NCI-H2107 (cell line): Measurements from ENCODE around the gene AHCTF1.
A peak's percentile ranks its signal among the peaks of the same experiment; 100 is the strongest.
"Not testable (repeated sequence)": the region's sequence is repeated elsewhere in the genome, so short reads cannot be mapped to it uniquely, and the experiment has no call there.

Experiments used
- DNase-seq: peaks from one replicate; lab custom pipeline; 2025; lab: John Stamatoyannopoulos, UW

AHCTF1 gene

DNA sequence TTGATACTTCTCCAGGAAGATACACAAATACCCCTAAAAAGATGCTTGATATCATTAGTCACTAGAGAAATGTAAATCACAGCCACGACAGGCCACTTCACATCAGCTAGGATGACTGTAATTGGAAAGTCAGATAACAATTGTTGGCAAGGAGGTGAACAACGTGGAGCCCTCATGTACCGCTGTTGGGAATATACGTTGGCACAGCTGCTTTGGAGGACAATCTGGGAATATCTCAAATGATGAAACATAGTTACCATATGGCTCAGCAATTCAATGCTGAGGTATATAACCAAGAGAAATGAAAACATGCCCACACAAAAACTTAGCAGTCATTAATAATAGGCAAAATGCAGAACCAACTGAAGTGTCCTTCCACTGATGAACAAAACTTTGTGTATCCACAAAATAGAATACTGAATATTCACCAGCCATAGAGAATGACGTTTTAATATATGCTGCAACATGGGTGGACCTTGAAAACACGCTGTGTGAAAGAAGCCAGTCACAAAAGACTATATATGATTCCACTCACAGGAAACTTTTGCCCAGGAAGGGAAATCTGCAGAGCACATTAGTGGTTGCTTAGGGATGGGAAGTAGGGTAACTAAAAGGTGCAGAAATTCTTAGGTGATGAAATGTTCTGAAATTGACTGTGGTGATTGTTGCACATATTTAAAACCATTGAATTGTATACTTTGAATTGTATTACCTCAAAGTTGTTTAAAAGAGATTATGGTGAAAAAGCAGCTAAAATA, 95.4 kb downstream of the AHCTF1 start:
- DNase-seq, result no peak

DNA sequence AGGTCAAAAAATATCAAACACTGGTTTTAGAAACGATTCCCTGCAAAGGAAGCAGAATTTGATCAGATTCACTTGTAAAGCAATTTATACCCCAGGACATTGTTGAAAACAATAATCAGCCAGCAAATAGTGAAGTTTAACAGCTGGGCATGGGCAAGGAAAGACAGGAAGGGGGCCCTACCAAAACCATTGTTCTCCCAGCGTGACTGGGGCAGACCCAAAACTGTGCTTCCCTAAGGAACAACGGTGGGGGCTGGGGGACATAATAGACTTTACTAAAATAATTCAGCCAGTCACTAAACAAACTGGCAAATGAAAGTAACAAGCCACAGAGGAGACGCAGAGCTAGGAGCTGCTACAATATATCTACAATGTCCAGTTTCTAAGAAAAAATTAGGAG, 100.2 kb downstream of the AHCTF1 start:
- no peak for DNase-seq

DNA sequence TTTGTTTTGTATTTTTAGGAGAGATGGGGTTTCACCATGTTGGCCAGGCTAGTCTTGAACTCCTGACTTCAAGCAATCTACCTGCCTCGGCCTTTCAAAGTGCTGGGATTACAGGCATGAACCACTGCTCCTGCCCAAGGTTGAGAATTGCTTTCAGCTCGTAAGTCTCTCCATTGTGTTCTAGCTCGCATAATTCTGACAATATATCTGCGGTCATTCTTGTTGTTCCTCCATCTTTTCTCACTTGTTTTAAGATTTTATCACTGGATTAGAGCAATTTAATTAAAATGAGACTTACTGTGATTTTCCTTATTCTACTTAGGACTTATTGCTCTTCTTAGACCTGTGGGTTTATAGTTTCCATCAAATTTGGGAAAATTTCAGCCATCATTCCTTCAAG, 102.9 kb downstream of the AHCTF1 start:
- no peak for DNase-seq

DNA sequence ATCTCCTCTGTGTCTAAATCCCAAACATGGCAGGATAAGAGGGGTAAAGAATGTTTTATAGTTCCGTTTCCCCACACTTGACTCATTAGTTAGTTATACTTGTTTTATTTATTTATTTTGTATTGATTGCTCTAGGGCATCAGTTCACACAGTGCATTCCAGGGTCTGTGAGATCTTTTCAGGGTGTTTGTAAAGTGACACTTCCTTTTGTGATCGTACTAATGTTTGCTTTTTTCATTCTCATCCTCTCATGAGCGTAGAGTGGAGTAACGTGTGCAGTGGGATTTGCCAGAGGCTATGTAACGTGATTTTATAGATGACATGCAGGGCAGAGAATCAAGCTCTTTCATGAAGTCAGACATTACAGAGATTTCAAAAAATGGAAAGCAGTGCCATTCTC, 104.4 kb downstream of the AHCTF1 start:
- DNase-seq, result no peak

DNA sequence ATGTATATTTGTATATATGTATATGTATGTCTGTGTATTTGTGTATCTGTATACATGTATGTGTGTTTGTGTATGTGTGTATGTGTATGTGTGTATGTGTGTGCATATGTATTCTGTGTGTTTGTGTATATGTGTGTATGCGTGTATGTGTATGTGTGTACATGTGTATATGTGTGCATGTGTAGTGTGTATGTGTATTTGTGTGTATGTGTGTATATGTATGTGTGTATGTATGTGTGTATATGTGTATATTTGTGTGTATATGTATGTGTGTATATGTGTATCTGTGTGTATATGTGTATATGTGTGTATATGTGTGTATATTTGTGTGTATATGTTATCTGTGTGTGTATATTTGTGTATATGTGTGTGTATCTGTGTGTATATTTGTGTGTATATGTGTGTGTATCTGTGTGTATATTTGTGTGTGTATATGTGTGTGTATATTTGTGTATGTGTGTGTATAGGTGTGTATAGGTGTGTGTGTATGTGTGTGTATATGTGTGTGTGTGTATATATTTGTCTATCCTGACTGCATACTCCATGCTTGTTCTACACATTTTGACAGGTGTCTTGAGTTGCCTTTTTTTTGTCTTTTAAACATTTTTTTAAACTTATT, 106.1 kb downstream of the AHCTF1 start:
- DNase-seq, result no peak

DNA sequence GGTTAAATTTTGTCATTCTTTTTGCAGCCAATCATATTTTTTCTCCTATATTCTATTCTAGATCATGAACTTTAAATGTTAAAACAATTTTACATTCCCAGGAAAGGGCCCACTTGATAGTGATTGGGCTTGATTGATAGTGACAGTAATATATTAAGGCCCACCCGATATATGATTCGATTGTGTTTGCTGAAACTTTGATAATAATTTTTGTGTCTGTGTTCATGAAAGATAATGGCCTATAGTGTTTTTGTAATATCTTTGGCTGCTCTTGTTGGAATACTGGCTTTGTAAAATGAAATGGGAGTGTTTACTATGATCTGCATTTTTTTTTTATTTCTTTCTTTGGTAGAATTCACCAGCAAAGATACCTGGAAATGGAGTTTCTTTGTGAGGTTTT, 107.2 kb downstream of the AHCTF1 start:
- no peak for DNase-seq

DNA sequence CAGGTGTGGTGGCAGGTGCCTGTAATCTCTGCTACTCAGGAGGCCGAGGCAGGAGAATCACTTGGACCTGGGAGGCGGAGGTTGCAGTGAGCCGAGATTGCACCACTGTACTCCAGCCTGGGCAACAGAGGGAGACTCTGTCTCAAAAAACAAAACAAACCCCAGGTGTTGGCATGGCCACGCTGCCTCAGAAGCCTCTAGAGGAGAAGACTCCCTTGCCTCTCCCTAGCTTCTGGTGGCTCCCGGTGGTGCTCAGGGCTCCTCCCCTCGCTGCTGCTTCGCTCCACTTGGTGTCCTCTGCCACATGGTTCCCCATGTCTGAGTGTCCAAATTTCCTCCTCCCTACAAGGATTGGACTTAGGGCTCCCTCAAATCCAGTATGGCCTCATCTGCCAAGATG, 109.6 kb downstream of the AHCTF1 start:
- not testable (repeated sequence) for DNase-seq

DNA sequence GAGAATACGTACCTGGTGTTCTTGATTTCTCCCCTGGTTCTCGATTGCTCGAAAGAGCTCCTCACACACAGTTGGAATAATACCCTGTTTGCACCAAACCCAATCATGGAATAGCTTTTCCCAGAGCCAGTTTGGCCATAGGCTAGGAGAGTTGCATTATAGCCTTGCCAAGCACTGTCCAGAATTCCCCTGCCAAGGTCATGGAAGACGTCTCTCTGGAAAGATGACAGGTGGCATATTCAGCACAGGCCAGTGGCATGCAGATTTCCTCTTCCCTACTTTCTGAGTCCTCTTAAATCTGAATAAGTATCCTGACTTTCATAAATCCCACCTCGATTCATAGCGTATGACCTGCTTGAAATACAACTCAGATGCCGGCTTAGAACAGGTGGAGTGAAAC, 111.1 kb downstream of the AHCTF1 start:
- no peak for DNase-seq

DNA sequence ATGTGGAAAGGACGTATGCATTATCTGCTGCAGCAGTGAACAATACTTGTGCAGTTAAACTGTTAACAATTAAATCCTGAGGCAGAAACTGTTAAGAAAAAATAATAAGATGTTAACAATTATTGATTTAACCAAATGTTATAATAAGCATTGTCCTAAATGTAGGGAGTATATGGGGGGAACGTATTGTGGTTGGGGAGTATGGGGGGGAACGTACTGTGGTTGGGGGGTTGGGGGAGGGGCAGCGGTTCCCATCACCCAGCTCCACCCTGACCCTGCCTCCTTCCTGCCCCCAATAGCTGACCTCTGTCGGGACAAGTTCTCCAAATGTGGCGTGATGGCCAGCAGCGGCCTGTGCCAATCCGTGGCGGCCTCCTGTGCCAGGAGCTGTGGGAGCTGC, 114.0 kb downstream of the AHCTF1 start:
- not testable (repeated sequence) for DNase-seq

DNA sequence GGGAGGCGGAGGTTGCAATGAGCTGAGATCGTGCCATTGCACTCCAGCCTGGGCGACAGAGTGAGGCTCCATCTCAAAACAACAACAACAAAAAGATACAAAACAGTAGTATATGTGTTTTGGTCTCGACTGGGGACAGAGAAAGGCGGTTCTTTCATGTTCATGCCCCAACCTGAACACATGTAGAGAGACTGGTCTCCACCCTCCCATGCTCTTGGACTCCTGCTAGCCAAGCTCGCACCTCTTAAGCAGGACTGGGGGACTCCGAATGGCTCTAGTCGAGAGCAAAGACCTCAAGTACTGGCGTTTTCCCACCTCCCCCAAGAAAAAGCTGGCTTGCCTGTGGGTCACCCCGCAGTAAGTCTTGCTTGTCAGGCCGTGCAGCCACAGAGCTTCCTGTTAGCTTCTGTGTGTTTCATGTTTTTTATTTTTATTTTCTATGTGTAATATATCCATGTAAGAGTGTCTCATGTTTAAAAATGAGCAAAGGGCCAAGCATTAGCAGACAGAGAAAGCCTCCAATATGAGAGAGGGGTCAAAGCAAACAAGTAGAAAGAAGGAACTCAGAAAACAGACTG, 116.0 kb downstream of the AHCTF1 start:
- no peak for DNase-seq

DNA sequence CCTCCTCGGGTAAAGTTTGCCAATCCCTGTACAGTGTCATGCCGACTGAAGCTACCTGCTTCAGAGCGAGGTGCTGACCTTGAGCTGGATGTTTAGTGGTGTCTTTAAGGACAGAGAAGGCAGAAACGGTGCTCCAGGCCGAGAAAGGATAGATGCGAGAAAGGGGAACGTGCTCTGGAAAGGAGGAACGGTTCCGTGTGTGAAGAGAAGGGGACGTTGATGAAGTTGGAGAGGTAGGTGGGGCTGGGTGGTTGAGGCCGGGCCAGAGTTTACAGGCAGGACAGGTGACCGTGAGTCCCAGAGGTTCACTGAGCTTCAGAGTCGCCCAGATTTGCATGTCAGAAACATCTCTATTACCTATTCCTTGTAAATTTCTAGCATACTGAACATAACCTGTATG, 116.9 kb downstream of the AHCTF1 start:
- DNase-seq, result no peak

DNA sequence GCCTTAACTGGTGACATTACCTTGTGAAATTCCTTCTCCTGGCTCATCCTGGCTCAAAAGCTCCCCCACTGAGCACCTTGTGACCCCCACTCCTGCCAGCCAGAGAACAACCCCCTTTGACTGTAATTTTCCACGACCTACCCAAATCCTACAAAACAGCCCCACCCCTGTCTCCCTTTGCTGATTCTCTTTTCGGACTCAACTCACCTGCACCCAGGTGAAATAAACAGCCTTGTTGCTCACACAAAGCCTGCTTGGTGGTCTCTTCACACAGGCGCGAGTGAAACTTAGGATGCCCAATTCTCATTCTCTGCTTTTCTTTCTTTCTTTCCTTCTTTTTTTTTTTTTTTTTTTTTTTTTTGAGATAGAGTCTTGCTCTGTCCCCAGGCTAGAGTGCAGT, 118.4 kb downstream of the AHCTF1 start:
- DNase-seq, result not testable (repeated sequence)

DNA sequence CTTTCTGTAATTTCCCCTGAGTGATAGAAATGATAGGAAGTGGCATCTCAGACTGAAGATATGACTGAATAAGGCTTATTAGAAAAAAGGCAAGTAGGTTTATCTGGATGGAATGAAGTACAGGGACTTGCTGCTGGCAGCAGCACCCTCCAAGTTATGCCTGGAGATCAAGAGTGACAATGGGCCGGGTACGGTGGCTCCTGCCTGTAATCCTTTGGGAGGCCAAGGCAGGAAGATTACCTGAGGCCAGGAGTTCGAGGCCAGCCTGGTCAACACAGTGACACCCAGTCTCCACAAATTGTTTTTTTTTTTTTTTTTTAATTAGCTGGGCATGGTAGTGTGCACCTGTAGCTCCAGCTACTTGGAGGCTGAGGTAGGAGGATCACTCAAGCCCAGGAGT, 119.8 kb downstream of the AHCTF1 start:
- no peak for DNase-seq

DNA sequence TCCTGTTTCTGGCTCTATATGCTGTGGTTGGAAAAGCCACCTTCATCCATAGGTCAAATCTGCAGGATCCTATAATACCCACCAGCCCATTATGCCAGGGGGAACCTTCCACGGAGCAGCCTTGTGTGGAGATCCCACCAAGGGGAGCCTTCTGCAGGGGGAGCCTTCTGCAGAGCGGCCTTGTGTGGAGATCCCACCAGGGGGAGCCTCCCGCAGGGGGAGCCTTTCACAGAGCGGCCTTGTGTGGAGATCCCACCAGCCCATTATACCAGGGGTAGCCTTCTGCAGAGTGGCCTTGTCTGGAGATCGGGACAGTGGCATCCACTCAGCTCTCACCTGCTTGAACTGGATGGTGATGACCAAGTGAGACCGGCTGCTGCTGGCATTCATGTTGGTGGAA, 122.3 kb downstream of the AHCTF1 start:
- DNase-seq, result no peak

DNA sequence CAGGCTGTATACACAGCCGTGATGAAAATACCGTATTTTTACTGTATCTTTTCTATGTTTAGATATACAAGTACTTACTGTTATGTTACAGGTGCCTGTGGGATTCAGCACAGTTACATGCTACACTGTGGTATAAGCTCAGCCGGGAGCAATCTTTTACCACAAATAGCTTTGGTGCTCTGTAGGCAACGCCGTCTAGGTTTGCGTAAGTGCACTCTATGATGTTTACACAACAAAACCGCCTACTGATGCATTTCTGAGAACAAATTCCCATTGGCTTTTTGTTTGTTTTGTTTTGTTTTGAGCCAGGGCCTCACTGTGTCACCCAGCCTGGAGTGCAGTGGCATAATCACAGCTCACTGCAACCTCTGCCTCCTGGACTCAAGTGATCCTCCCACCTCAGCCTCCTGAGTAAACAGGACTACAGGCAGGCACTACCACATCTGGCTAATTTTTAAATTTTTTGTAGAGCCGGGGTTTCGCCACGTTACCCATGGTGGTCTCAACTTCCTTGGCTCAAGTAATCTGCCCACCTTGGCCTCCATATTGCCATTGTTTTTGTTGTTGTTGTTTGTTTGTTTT, 126.5 kb downstream of the AHCTF1 start:
- DNase-seq, result peak; percentile 79

DNA sequence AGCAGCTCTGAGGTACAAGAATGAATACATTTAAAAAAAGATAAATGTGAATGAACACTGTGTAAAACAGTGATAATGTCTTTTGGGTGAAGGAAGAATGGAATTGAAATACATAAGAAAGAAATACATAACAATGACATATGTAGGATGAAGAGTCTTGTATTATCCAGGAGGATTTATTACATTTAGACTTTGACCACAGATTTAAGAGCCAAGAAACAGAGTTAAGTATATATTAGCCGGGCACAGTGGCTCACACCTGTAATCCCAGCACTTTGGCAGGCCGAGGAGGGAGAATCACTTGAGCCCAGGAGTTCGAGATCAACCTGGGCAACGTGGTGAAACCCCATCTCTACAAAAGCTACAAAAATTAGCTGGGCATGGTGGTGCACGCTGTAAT, 127.9 kb downstream of the AHCTF1 start:
- no peak for DNase-seq

DNA sequence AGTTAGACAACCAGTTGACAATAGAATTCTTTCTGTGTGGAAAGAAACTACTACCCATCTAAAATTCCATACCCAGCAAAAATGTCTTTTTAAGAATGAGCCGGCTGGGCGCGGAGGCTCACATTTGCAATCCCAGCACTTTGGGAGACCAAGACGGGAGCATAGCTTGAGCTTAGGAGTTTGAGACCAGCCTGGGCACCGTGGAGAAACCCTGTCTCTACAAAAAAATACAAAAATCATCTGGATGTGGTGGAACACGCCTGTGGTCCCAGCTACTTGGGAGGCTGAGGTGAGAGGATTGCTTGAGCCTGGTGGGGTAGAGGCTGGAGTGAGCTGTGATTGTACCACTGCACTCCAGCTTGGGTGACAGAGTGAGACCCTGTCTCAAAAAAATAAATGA, 128.4 kb downstream of the AHCTF1 start:
- DNase-seq, result no peak

DNA sequence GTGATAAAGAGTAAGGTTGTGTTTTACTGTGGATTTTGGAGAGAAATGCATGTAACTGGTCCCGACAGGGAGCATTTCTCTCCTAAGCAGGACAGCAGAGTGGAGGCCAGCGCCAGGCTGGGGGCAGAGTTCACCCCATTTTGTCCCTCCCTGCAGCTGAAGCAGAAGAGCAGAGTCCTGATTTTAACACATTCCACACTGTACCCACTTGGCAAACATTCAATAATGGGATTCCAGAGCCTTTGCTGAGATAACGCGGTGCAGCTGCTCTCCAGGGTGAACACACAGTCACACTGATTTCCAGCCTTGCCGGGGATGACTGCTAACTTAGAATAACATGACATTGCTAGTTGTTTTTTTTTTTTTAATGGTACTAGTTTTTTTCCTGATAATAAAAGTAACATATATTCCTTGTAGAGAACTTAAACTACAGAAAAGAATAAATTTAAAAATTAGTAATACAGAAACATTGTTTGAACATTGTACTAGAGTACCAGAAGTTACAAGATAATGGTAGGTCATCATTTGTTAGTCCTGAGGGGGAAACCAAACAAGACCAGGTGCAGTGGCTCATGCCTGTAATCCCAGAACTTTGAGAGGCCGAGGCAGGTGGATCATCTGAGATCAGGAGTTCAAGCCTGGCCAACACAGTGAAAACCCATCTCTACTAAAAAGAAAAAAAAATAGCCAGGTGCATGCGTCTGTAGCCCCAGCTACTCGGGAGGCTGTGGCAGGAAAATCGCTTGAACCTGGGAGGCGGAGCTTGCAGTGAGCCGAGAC, 130.3 kb downstream of the AHCTF1 start:
- DNase-seq, result no peak

DNA sequence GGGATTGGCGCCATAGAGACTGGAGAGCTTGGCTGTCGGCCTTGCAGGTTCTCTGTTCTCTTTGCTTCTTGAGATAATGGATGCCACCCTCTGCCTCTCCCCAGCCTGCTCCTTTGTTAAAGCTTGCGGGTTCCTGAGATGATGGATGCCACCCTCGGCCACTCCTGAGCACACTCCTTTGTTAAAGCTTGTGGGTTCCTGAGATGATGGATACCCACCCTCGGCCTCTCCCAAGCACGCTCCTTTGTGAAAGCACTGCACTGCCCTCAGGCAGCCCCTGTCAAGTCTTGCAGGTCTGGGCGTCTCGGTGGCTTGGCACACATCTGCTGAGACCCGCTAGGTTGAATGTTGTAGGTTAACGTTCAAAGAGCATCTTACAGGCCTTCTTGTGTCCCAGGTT, 131.0 kb downstream of the AHCTF1 start:
- no peak for DNase-seq

DNA sequence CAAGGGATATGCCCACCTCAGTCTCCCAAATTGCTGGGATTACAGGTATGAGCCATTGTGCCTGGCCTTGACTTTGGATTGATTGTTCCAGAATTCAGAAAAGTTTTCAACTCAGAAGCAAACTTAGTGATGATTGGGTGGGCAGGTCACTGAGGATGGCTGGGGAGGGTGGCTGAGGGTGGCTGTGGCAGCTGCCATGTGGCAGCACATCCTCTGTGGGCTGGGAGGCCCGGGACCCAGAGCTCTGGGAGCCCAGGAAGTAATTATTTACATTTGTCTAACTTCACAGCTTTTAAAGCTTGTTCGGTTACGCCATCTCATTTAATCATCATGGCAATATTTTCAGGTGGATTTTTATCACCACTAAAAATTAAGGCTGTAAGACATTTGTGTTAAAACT, 131.4 kb downstream of the AHCTF1 start:
- DNase-seq, result no peak

DNA sequence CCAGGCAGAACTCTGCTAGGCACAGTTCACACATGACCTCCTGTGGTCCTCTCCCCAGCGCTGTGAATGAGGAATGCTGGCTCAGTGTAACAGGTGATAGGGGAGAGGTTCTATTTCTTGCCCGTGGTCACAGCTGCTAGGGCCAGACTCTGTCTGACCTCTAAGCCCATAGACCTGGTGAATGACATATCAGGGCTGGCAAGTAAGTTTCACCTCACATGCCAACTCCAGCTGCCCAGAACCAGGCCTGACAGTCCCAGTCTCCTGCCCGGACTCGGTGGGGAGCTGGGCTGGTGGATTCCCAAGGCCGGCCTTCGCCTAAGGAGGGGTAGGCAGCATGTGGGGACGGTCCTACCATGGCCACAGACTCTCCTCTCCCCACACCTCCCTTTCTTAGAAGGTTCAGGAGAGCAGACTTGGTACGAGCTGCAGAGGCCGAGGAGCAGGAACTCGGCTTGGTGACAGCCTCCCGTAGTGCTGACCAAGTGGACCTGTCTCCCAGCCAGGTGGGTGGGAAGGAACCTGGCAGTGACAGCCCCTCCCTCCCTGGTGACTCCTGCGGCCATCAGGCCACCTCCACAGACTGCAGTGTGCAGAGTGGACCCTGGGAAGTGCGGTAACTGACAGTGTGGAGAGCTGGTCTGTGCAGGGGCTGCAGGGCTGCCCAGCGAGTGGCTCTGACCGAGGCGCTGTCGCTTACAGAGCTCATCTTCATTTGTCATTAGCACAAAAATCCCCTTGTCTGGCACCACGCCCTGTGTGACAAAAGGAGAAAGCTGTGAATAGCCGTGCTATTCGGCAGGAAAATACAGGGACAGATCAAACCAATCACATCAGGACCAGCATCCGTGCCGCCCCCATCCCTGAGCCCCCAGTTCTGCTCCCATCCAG, 132.9 kb downstream of the AHCTF1 start:
- no peak for DNase-seq
